ENCODE measurements around the gene SARM1.

Gene SARM1

DNA sequence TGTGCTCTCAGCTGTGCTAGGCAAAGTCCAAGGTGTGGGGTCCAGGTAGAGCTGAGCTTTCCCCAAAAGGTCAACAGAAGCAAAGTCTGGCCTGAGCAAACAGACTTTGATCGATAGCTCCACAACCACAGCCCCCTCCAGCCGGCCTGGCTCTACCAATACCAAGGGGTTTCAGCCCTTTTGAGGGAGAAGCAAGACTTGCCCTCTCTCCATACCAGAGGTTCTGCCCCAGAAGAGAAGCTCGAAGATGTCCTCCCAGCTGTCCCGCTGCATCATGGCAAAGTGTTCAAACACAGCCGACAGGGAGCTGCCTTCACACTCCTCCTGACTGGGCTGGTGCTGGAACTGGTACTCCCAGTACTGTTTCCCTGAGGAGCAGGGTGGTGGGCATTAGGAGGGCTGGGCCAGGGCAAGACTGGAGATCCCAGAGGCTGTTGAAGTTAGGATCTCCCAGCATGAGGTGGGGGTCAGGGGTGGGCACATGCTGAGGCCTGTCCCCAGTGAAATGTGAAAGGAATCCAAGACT lies 3.1 kb upstream of the SARM1 start:
- H3K4me1 ChIP-seq = peaks cover 5% of the 10 kb centered on the region; the same call in 1 of the 2 replicates
- no peak for DNase-seq
- no peaks in the 10 kb centered on the region for H3K27me3 ChIP-seq
- H3K4me3 ChIP-seq (ENCODE audit: low read depth, low read length) = no peak overlapping the region
- H3K9me3 ChIP-seq = no peaks in the 10 kb centered on the region
- no peaks in the 10 kb centered on the region for H3K36me3 ChIP-seq
- TF ChIP-seq, protein P1, sequence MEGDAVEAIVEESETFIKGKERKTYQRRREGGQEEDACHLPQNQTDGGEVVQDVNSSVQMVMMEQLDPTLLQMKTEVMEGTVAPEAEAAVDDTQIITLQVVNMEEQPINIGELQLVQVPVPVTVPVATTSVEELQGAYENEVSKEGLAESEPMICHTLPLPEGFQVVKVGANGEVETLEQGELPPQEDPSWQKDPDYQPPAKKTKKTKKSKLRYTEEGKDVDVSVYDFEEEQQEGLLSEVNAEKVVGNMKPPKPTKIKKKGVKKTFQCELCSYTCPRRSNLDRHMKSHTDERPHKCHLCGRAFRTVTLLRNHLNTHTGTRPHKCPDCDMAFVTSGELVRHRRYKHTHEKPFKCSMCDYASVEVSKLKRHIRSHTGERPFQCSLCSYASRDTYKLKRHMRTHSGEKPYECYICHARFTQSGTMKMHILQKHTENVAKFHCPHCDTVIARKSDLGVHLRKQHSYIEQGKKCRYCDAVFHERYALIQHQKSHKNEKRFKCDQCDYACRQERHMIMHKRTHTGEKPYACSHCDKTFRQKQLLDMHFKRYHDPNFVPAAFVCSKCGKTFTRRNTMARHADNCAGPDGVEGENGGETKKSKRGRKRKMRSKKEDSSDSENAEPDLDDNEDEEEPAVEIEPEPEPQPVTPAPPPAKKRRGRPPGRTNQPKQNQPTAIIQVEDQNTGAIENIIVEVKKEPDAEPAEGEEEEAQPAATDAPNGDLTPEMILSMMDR (IDR thresholded peaks at IDR 0.05; ENCODE audit: low read depth, low read length) = no peak

GRCh38 chr17:28368915-28369683 lies 2.4 kb upstream of the SARM1 start:
- DNase-seq = no peak
- Histone ChIP-seq H3K36me3 (no peaks in the 10 kb centered on the region), H3K4me1 (peaks cover 5% of the 10 kb centered on the region; the same call in 1 of the 2 replicates), H3K4me3 (ENCODE audit: low read depth, low read length) (no peak overlapping the region), H3K27me3 (no peaks in the 10 kb centered on the region), H3K9me3 (no peaks in the 10 kb centered on the region)
- TF ChIP-seq, protein P1 (IDR thresholded peaks at IDR 0.05; ENCODE audit: low read depth, low read length) = no peak

- Histone ChIP-seq H3K27me3 (no peaks in the 10 kb centered on the region), H3K4me3 (ENCODE audit: low read depth, low read length) (no peak overlapping the region), H3K36me3 (no peaks in the 10 kb centered on the region), H3K4me1 (peaks cover 5% of the 10 kb centered on the region; the same call in 1 of the 2 replicates), H3K9me3 (no peaks in the 10 kb centered on the region)
- DNase-seq = no peak
- TF ChIP-seq, protein P1 (IDR thresholded peaks at IDR 0.05; ENCODE audit: low read depth, low read length) = no peak
Observed at GRCh38 chr17:28369684-28370034, 1.8 kb upstream of the SARM1 start.

DNA sequence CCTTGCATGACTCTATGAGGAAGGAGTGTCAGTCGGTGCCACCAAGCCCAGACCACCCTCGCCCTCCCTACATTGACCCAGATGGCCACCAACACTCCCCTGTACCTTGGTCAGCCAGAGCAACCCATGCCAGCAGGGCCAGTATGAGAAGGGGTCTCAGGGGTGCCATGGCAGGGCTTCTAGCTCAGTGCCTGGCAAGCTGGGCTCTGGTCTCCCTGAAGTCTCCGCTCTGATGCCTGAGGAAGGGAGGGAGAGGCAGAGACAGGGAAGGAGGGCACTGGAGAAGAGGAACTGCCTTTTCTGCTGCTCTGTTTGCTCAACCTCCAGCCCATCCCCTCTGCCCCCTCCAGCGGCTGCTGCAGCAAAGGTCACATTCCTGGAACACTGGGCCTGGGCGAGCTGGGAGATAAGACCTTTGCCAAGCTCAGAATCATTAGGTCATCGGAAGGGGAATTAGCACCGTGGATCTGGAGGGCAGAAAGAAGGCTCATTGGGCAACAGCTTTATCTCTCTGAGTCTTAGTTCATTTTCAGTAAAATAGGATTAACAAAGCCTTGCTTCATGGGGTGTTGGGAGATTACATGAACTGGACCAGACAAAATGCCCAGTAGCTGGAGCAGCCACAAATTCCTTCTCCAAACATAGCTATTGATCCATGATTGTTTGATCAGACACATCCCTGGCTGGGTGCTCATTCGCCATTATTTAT lies 1.3 kb upstream of the SARM1 start, which contains the start of gene VTN:
Gene VTN, minus strand, starts transcription at position 273 of the 709 bp plus-strand sequence. Its CDS starts 104 bp downstream, at position 169.
- Histone ChIP-seq H3K4me3 (ENCODE audit: low read depth, low read length) (peak within 1 kb of the TSS; percentile 20; the same call in 1 of the 2 replicates), H3K27me3 (no peaks in the 10 kb centered on the region), H3K9me3 (no peaks in the 10 kb centered on the region), H3K4me1 (peaks cover 5% of the 10 kb centered on the region; the same call in 1 of the 2 replicates), H3K36me3 (no peaks in the 10 kb centered on the region)
- peak; percentile 52 for DNase-seq
- TF ChIP-seq, protein P1 (IDR thresholded peaks at IDR 0.05; ENCODE audit: low read depth, low read length) = peak; percentile 13; the same call in 1 of the 2 replicates

DNA sequence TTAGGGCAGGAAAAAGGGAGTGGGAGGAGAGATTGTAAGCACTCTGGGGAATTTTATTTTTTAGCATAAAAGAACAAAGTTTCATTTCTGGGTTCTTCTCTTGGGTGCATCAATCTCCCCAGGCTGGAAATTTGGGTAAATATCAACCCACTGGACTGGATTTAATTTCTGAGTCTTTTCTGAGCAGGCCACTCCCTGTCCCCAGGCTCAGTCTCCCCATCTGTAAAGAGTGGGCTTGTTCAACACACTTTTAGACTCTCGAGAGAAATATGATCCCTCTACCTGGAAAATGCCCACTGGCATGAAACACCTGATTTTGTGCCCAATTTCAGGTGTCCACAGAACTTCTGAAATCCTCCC lies 770 bp upstream of the SARM1 start:
- Histone ChIP-seq H3K36me3 (no peaks in the 10 kb centered on the region), H3K9me3 (no peaks in the 10 kb centered on the region), H3K27me3 (no peaks in the 10 kb centered on the region), H3K4me1 (peaks cover 5% of the 10 kb centered on the region; the same call in 1 of the 2 replicates), H3K4me3 (ENCODE audit: low read depth, low read length) (peak overlapping the region; percentile 20; the same call in 1 of the 2 replicates)
- TF ChIP-seq, protein P1 (IDR thresholded peaks at IDR 0.05; ENCODE audit: low read depth, low read length) = no peak
- DNase-seq = no peak
